GM19099 (cell line): ENCODE results near the gene CLDND2.

Experiments
- POLR2A ChIP-seq: IDR thresholded peaks from 3 replicates; pipeline ENCODE4 v1.6.1; 2011; ENCODE audit warnings: low read depth; ENCODE audit not compliant: insufficient read length; ENCODE audit errors: extremely low read depth

CLDND2 gene

DNA sequence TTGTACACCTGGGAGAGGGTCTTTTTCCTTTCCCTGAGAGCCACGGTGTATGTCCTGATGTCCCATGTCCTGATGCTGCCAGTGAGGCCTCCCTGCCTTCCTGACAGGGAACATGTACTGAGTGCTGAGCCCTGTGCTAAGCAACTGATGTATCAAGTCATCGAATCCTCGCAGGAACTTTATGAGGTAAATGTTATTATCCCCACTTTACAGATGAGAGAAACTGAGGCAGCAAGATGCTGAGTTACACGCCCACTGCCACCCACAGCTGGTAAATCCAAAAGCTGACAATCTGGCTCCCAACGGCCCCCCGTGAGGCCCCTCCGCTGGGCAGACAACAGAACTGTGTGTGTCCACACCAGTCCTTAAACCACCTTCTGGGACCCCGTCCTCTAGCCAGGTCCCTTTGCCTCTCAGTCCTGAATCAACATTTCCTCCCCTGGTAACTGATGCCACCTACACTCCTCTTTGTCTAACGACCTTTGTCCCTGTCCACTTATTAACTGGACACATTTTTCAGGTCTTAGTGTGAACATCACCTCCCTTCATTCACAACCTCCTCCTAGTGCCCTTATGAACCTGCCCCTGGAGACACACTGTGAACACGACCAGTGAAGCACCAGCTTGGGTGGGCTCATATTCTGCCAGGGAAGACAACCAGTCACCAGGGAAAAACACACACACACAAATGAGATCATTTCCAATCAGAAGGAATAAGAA is 21.4 kb downstream of the CLDND2 start:
- TF ChIP-seq POLR2A, result no peak

DNA sequence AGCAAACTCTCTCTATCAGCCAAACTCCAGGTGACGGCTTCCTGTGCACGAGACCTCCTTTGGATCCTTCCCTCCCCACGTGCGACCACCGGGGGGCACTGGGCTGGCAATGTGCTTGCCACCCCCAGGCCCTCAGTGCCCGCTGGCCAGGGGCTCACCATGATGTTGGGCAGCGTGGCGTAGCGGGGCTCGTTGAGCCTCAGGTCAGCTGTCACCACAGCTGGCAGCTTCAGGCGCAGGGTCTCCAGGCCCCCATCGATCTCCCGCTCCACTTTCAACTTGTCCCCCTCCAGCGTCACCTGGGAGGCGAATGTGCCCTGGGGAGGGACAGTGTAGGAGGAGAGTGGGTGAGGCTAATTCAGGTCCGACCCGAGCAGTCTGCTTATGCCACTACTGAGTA is 22.1 kb downstream of the CLDND2 start:
- TF ChIP-seq POLR2A, result no peak

DNA sequence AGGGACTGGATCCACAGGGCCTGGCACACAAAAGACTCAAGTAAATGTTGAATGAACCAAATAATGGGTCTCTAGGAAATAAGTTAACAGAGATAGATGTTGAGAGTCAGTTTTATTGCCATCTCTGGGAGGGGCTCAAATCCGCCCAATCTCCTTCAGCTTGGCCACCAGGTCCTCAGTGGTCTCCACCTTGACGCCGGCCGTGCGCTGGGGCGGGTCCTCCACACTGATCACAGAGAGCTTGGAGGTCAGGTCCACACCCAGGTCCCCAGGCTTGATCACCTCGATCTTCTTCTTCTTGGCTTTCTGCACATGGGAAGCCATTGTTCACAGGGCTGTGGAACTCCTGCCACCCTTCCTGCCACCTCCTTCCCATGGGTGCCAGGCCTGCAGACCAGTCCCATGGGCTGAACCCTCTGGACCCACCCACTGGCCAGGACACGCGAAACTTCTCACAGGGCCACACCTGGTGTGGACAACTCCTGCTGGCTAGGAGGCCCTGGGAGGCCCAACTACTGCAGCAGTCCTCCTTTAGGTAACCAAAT is 23.7 kb downstream of the CLDND2 start:
- TF ChIP-seq POLR2A, result no peak

DNA sequence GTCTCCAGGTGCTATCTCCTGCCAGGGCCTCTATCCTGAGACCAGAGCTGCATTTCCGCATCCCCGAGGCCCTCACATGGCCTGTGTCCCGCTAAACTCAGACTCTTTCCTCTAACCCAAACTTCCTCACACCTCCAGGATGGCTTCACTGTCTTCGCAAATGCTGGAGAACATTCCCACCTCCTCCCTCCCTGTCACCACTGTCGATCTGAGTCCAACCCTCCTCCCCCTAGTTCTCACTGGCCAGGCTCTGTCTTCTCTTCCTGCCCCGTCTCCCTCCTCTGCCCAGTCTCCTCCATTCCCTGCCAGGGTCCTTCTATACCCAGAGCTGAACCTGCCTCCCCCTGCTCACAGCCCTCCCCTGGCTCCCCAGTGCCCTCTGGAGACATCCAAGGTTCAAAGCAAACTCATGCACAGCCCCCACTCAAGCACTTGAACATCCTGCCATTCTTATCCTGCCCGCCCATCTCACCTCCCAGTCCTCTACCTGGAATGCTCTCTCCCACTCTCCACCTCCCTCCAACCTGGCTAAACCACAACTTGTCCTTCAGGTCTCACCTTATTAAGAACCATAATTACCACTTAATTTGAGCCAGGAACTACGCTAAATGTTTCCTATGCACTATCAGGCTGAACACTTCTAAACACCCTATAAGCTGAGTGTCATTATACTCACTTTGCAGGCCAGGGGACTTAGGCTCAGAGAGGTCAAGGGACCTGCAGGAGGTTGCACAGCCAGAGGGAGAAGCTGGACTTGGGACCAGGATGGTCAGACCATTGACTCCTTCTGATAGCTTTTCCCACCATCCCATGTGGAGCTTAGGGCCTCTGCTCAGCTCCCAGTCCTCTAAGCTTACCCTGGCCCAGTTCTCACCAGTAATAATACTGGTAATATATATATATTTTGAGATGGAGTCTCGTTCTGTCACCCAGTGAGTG is 25.9 kb downstream of the CLDND2 start:
- TF ChIP-seq POLR2A, result no peak

DNA sequence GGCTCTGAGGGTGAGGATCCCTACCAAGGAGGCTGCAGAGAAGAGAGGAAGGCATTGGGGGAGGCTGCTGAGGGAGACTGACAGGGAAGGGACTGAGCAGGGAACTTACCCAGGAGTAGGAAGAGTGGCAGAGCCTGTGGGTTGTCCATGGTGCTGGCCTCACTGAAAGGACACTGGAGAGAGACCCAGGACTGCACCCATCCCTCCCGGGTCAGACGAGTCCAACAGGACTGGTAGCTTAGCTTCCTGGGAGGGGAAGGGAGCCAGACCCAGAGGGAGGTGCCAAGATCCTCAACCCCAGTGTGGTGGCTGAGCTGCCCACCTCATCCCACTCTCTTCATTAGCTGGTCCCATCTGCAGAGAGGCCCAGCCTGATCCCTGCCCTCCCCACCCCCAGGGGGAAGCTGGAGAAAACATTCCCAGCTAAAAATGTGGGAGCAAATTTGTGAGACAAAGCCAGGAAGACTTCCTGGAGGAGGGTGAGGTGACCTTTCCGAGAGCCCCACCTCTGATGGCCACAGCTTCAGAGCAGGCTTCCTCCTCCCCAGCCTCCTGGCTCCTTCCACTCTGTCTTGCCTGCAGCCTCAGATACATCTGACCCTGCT is 26.7 kb downstream of the CLDND2 start, which contains the start of gene VSIG10L:
TSS of gene VSIG10L (minus strand) at position 164 of the 605 bp plus-strand sequence. CDS start at position 149, 15 bp downstream.
- no peak for TF ChIP-seq POLR2A

DNA sequence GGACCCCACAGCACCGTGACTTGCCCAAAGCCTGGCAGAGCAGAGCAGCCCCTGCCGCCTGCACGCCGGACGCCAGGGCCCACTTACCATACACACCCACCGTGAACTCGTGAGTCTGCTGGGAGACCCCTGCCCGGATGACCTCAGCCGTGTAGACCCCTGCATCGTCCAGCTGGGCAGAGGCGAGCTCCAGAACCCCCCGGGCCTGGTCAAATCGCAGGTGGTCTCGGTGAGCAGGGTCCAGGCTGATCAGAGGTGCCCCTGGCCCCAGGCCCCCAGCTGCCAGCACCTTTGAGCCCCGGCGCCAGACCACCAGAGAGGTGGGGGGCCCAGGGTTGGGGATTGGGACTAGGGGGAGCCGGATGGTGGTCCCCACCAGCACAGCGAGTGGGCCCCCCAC is 27.7 kb downstream of the CLDND2 start:
- no peak for TF ChIP-seq POLR2A

DNA sequence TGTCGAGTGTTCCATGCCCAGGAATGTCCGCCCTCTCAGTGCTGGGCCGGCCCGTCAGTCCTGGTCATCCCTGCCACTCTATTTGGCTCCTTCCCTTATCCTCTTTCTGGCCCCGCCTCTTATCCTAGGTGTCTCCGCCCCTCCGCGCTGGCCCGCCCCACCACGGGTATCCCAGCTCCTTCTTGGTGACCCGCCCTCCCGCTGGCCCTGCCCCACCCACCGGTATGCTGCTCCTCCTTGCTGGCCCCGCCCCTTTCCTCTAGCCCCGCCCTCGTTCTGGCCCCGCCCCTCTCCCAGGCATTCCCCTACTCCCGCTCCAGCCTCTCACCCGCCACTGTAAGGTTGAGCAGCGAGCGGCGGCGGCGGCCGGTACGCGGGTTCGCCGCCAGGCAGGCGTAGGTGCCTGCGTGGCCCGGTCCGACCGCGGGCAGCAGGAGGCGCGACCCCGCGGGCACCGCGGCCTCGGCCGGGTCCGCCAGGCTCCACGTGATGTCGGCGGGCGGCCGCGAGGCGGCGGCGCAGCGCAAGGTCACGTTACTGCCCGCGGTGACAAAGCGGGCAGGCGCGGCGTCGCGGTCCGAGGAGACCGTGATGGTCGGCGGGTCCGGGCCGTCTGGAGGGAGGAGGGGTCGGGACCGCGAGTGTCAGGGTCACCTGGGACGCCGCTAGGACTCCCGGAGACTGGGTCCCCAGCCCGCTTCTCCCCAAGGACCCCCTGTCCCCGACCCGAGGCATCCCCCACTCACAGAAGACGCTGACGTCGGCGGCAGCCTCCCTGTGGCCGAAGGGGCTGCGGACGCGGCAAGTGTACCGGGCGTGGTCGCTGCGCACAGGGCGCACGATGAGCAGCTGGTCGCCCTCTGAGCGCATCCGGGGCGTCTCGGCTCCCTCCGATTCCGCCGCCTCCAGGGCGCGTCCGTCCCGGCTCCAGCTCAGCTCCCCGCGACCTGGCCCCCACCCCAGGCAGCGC is 28.8 kb downstream of the CLDND2 start:
- peak; percentile 35 for TF ChIP-seq POLR2A

DNA sequence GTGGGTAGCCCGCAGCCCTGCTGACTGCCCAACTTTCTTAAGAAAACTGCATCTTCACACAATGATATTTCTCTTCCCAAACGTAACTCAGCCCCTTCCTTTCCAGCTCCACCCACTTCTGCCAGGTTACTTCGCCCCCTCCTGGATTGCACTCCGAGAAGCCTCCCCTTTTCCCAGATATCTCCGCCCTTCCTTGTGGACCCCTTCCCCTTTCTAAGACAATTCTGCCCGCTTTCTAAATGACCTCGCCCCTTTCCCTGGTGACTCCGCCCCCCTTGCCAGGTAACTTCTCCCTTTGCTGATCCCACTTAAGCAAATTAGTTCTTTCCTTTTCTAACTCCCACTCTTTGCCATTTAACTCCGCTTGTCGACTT is 29.5 kb downstream of the CLDND2 start:
- no peak for TF ChIP-seq POLR2A

DNA sequence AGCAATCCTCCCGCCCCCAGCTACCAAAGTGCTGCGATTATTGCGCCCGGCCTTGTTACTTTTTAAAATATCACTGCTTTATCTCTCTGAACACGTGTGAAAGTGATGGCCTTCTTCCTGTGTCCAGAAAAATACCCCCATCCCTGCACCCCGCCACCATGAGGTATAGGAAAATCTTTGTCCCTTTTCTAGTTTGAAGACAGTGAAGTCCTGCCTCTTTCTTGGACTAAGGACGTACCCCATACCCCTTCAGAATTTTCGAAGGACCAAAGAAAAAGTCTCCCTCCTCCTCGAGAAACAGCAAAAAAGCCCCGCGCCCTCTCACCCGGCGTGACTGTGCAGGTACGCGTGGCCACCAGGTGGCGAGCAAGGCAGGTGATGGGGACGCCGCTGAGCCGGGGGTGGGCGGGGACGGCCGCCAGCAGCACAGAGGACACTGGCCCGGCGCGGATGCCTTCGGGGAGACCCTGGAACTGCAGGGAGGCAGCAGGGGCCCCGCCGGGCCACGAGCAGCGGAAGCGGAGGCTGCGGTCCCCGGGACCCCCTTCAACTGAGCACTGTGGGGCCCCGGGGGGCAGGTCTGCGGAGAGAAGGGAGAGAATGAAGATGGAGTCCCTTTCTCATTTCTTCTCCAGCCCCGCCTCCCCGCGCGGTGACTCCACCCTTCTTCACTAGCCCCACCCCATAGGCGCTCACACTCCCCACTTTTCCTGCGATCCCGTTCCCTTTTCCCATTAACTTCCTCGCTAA is 30.1 kb downstream of the CLDND2 start:
- no peak for TF ChIP-seq POLR2A

DNA sequence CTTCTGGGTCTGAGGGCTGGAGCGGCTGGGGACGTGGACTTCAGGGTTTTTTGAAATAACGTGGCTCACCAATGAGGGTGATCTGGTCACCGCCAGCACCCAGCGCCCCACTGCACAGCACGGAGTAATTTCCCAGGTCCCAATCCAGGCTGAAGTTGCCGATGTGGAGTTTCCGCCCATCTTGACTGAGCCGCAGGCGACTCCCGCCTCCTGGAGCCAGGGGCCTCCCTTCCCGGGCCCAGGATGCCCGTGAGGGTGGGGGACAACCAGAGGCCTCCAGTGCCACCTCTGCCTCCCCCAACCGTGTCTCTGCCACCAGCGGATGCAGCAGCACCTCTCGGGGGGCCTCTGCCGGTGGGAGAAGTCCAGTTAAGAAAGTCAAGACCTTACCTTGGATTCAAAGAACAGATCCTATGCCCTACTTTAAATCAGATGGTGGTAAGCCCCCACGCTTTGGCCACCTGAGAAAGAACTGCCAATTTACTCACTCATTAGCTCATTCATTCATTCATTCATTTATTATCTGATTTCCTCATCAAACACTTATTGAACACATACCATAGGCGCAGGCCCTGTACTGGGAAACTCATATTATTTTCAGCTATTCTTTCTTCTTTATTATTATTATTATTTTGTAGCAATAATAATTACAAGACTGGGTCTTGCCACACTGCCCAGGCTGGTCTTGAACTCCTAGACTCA is 30.8 kb downstream of the CLDND2 start:
- no peak for TF ChIP-seq POLR2A

DNA sequence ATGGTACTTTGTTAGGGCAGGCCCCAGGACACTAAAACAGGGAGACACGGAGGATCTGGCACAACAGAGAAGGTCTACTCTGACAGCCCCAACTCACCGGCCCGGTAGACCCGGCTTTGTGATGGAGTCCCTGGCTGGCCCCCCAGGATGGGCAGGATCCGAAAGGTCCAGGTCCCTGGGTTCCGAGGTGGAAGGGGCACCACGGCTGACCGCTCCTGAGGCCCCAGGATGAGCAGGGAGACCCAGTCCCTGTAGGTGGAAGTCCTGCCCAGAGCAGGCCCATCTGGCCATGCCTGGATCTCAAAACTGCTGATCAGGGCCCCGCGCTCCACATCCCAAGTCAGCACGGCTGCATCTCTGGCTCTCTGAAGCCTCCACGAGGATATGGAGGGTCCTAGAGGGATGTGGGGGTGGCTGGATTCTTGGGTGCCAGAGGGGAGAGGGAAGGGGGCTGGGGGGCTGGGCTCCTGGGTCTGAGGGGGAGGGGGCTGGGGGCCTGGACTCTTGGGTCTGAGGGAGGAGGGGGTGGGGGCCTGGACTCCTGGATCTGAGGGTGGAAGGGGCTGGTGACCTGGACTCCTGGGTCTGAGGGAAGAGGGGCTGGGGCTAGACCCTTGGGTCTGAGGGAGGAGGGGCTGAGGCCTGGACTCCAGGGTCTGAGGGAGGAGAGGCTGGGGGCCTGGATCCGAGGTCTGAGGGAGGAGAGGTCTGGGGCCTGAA is 31.5 kb downstream of the CLDND2 start:
- TF ChIP-seq POLR2A, result no peak

DNA sequence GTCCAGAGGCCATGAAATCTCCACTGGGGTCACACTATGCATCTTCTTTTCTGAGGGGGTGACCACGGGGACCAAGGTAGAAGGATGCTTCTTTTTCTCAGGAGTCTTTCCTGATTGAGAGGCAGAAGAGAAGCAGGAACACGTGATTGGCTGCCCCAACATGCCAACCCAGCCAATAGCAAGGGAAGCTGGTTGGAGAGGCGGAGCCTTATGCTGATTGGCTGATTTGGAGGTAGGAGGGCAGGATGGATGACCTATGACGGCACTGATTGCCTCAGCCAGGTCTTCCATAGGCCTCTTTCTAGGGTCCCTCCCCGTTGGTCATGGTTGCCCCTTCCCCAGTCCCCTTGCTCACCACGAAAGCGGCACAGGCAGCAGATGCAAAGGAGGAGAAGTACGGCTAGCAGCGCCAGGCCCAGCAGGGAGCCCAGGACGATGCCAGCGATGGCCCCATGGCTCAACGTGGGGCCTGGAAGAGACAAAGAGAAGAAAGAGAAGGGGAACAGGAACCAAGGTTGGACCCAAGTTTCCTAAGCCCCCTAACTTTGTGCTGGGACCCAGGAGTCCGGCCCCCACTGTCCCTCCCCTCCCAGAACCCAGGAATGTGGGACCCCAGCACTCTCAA is 34.9 kb downstream of the CLDND2 start:
- no peak for TF ChIP-seq POLR2A
